SK-N-MC (cell line): Measurements from ENCODE around the gene YBEY.

Experiments used
- DNase-seq: peaks from one replicate; pipeline ENCODE4 v3.0.0-alpha.2; 2011; ENCODE audit warnings: low read depth, low spot score
- H3K27ac ChIP-seq: fragments of 200-600 bp; sonication (generic); 2 replicates; pipeline ENCODE4 v1.5.1; 2016; ENCODE audit warnings: mixed run types
- H3K36me3 ChIP-seq: fragments of 200-600 bp; sonication (generic); 2 replicates; pipeline ENCODE4 v1.6.1; 2017; ENCODE audit warnings: antibody characterized with exemption, low read length, mixed read lengths; ENCODE audit not compliant: insufficient read depth
- H3K4me3 ChIP-seq: fragments of 200-600 bp; sonication (generic); 2 replicates; pipeline ENCODE4 v1.5.1; 2016
- H3K9ac ChIP-seq: fragments of 200-600 bp; sonication (generic); 2 replicates; pipeline ENCODE4 v1.8.0; 2017; ENCODE audit warnings: mixed run types, mixed read lengths; ENCODE audit not compliant: insufficient read length
- H3K9me3 ChIP-seq: fragments of 200-600 bp; sonication (generic); 2 replicates; pipeline ENCODE4 v1.6.1; 2017; ENCODE audit warnings: low read depth, mild to moderate bottlenecking, antibody characterized with exemption, low read length, moderate library complexity, mixed read lengths
- EZH2 ChIP-seq: fragments of 200-600 bp; sonication (generic); IDR thresholded peaks from one replicate; pipeline ENCODE4 v1.6.1; 2017; ENCODE audit warnings: antibody characterized with exemption
- FOXP2 ChIP-seq: optimal IDR thresholded peaks from 2 replicates; pipeline ENCODE3; 2011; ENCODE audit warnings: mild to moderate bottlenecking, moderate library complexity; ENCODE audit not compliant: insufficient read depth; ENCODE audit errors: extremely low read length, control extremely low read depth
- POLR2AphosphoS5 ChIP-seq: IDR thresholded peaks from 2 replicates; pipeline ENCODE4 v1.6.1; 2012; ENCODE audit warnings: mild to moderate bottlenecking, low read depth, low read length, borderline replicate concordance

Gene YBEY

DNA sequence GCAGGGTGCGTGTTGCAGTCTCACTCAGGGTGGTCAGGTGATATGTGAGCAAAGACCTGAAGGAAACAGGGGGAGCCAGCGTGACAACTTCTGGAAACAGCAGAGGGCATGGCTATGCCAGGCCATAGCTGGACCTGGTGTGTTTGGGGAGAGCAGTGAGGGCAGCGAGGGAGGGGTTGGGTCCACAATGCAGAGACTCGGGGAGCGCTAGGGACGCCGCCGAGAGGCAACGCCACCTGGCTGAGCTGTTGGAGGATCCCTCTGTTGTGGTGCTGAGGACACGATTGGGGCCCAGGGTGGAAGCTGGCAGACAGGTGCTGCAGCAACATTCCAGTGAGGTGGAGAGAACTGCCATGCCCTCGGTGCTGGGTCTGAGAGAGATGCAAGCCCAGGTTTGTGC, 31.0 kb upstream of the YBEY start:
- no peak overlapping the region for H3K4me3 ChIP-seq
- no peak overlapping the region for H3K27ac ChIP-seq

DNA sequence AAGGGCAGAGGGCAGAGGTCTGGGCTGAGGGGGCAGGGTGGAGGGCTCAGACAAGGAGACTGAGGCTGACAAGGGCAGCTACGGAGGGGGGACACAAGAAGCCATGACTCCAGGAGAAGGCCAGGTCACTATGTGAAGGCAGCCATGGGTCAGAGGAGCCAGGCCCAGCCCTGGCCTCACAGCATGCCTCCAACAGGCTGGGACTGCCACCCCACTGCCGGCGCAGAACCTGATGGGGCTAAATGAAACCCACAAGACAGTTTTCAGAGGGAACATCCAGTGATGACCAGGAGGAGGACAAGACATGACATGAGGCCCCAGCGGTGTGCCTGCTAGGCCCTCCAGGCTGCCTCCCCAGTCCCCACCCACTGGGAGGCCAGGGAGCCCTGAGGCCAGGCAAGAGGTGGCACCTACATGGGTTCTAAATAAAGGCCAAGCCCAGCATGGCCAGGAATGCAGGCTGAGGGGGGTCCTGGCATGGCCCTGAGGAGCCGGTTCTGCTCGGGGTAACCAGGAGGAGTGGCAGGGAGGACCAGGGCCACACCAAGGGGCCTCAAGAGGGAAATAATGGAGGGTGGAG, 30.3 kb upstream of the YBEY start:
- Histone ChIP-seq H3K4me3 (no peak overlapping the region), H3K36me3 (peaks cover 83% of the 10 kb centered on the region), H3K27ac (no peak overlapping the region), H3K9ac (no peak overlapping the region), H3K9me3 (no peaks in the 10 kb centered on the region)
- DNase-seq: no peak
- TF ChIP-seq POLR2AphosphoS5 (no peak), FOXP2 (no peak), EZH2 (no peak)

More for the DNA sequence above, 31.0 kb upstream of the YBEY start:
- no peak for DNase-seq
- TF ChIP-seq FOXP2 (no peak), EZH2 (no peak)
- H3K36me3 ChIP-seq: peaks cover 83% of the 10 kb centered on the region
- H3K9ac ChIP-seq: no peak overlapping the region
- no peaks in the 10 kb centered on the region for H3K9me3 ChIP-seq

DNA sequence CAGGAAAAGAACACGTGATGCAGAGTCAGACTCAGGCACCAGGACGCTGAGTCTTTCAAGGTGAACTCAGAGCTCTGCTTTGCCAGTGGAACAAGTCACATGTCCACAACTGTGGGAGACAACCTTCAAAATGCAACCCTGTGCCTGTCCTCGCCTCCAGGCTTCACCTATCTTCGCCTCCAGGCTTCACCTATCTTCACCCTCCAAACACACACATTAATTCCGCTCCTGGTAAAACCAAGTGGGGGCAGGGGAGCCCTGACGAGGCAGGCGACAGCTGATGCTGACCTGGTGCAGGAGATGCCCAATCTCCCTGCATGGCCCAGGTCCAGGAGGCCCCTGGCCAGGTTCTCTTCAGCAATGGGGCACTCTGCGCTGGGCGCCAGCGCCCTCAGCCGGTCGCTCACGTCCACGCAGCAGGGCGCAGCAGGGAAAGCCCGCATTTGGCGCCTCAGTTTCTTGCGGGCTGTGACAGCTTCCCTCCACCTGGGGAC, 29.6 kb upstream of the YBEY start:
- H3K9ac ChIP-seq: no peak overlapping the region
- no peak for TF ChIP-seq POLR2AphosphoS5
- TF ChIP-seq FOXP2: no peak
- H3K9me3 ChIP-seq: no peaks in the 10 kb centered on the region
- H3K36me3 ChIP-seq: peaks cover 81% of the 10 kb centered on the region
- H3K27ac ChIP-seq: no peak overlapping the region
- no peak overlapping the region for H3K4me3 ChIP-seq
- DNase-seq: no peak

DNA sequence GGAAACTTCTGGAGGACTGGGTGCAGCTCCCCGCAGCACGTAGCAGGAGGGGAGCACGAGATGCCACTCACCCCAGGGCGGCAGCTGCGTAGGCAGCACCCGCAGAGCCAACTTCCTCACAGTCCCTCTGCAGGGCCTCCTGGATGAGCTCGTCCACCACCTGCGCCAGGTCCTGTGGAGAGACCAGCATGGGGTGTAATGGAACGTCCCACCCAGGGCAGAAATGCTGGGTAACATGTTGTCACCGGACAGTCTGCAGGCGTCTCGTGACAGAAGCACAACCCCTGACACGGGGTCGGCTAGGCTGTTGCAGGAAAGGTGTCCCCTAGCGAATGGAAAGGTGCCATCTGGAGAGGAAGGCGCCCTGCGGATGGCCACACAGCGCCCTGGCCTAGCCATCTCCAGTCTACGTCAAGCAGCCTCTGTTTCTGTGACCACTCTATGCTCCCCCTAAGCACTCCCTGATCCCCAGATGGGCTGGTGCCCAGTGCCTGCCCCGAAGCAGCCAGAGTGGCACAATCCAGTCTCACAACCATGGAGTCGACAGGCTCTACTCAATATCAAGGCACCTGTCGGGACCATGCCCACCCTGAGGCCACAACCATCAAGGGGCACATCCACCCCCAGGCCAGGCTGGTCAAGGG, 22.0 kb upstream of the YBEY start:
- H3K4me3 ChIP-seq: no peak overlapping the region
- no peak for DNase-seq
- H3K9me3 ChIP-seq: no peaks in the 10 kb centered on the region
- H3K36me3 ChIP-seq: peaks cover 56% of the 10 kb centered on the region
- TF ChIP-seq FOXP2: no peak
- TF ChIP-seq EZH2: no peak
- TF ChIP-seq POLR2AphosphoS5: no peak
- H3K27ac ChIP-seq: no peak overlapping the region
- H3K9ac ChIP-seq: no peak overlapping the region

GRCh38 chr21:46264690-46265144, 21.4 kb upstream of the YBEY start:
- DNase-seq: no peak
- peaks cover 62% of the 10 kb centered on the region for H3K36me3 ChIP-seq
- TF ChIP-seq POLR2AphosphoS5: no peak
- no peak overlapping the region for H3K4me3 ChIP-seq
- H3K27ac ChIP-seq: no peak overlapping the region
- H3K9me3 ChIP-seq: no peaks in the 10 kb centered on the region
- no peak overlapping the region for H3K9ac ChIP-seq

DNA sequence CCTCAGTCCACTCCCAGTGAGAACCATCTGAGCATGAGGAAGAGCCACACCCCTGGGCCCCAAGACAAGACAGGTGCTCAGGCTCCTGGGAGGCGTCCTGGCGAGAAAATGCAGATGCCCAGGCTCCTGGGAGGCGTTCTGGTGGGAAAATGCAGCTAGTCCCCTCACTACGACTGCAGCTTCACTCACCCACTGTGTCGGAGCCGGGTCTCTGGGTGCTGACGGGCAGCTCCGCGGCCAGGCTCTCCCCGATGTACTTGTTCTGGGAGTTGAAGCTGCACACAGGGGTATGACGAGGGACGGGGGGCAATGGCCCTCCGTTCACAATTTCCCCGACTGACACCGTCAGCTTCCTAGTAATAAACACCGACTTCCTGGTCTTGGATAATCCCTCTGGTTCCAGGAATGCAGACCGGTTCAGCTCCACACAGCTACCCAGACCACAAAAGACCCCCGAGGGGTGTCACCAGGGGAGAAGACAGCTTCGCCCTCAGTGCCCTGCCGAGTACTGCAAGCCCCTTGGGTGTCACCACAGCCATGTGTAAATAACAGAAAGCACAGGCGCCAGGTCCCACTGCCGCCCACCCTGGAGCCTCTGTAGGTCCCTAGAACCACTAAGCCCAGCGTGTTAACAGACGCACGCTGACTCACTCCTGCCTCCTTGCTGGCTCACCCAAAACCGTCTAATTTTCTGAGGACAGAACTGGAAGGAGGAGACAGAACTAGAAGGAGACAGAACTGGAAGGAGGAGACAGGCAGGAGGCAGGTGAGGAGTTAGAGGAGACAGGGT, 20.2 kb upstream of the YBEY start:
- Histone ChIP-seq H3K36me3 (peaks cover 65% of the 10 kb centered on the region), H3K9me3 (no peaks in the 10 kb centered on the region), H3K4me3 (no peak overlapping the region), H3K27ac (no peak overlapping the region), H3K9ac (no peak overlapping the region)
- no peak for DNase-seq
- no peak for TF ChIP-seq FOXP2
- no peak for TF ChIP-seq EZH2
- TF ChIP-seq POLR2AphosphoS5: peak; percentile 30; the same call in 1 of the 2 replicates

GRCh38 chr21:46266946-46267345, 19.2 kb upstream of the YBEY start:
- H3K9me3 ChIP-seq: no peaks in the 10 kb centered on the region
- H3K27ac ChIP-seq: no peak overlapping the region
- TF ChIP-seq POLR2AphosphoS5: no peak
- TF ChIP-seq EZH2: no peak
- TF ChIP-seq FOXP2: no peak
- no peak for DNase-seq
- H3K4me3 ChIP-seq: no peak overlapping the region
- no peak overlapping the region for H3K9ac ChIP-seq
- peaks cover 70% of the 10 kb centered on the region for H3K36me3 ChIP-seq

- TF ChIP-seq POLR2AphosphoS5 (no peak), FOXP2 (no peak), EZH2 (no peak)
- no peaks in the 10 kb centered on the region for H3K9me3 ChIP-seq
- peaks cover 80% of the 10 kb centered on the region for H3K36me3 ChIP-seq
- H3K9ac ChIP-seq: no peak overlapping the region
- no peak for DNase-seq
- no peak overlapping the region for H3K4me3 ChIP-seq
- no peak overlapping the region for H3K27ac ChIP-seq
These were observed 17.8 kb upstream of the YBEY start for GRCh38 chr21:46268371-46268770.

DNA sequence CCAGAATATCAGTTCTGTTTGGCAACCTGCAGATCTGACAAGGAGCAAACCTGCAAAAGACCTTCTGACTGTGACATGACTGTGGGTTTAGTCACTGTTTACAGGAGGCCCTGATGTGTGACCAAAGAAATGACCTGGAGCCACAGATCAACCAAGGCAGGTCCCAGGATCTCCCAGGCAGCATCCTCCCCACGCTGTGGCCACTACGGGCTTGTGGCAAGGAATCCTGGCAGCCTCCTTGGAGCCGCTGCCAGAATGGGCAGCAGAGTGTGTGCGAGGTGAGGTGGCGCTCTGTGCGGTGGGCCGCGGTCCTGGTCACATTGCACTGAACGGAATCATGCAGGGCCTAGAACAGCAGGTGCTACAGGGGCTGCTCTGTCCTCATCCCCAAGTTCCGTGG, 16.7 kb upstream of the YBEY start:
- no peak overlapping the region for H3K27ac ChIP-seq
- DNase-seq: no peak
- H3K4me3 ChIP-seq: no peak overlapping the region
- TF ChIP-seq POLR2AphosphoS5: no peak
- TF ChIP-seq EZH2: no peak
- TF ChIP-seq FOXP2: no peak
- no peak overlapping the region for H3K9ac ChIP-seq
- H3K9me3 ChIP-seq: no peaks in the 10 kb centered on the region
- peaks cover 85% of the 10 kb centered on the region for H3K36me3 ChIP-seq
